HepG2 (cell line): ENCODE data around the gene PSMB8.
A peak's percentile ranks its signal among the peaks of the same experiment; 100 is the strongest.

Experiments used
- ATF7 ChIP-seq, 2 experiments: fragments of 450-650 bp in 1 of 2; sonication (generic) in 1 of 2; formaldehyde crosslinking in 1 of 2; IDR thresholded peaks; 2 replicates each; pipeline versions ENCODE4 v1.4.0 to v1.6.1; 2016 to 2020; ENCODE audit warnings: antibody characterized with exemption in 1 of 2, mild to moderate bottlenecking in 1 of 2, missing genetic modification reagents in 1 of 2
- CBFB ChIP-seq: sonication (generic); formaldehyde crosslinking; IDR thresholded peaks from 2 replicates; pipeline ENCODE4 v1.4.0; 2020; ENCODE audit warnings: missing genetic modification reagents
- RNF2 ChIP-seq: fragments of 450-650 bp; conservative IDR thresholded peaks from 2 replicates; pipeline ENCODE4 v1.6.1; 2016; ENCODE audit warnings: low read depth
- SETDB1 ChIP-seq: sonication (generic); formaldehyde crosslinking; IDR thresholded peaks from 2 replicates; pipeline ENCODE4 v1.5.1; 2020; ENCODE audit warnings: missing genetic modification reagents, mild to moderate bottlenecking, borderline replicate concordance
- TBP ChIP-seq: sonication (generic); formaldehyde crosslinking; IDR thresholded peaks from 2 replicates; pipeline ENCODE4 v1.5.0; 2020; ENCODE audit warnings: missing genetic modification reagents
- ZNF713 ChIP-seq: sonication (generic); formaldehyde crosslinking; IDR thresholded peaks from 2 replicates; pipeline ENCODE4 v1.4.0; 2020; ENCODE audit warnings: mild to moderate bottlenecking, missing genetic modification reagents
- TF ChIP-seq, protein P1 (sequence below): sonication (generic); formaldehyde crosslinking; IDR thresholded peaks from 2 replicates; pipeline ENCODE4 v1.4.0; 2020; ENCODE audit warnings: missing genetic modification reagents, borderline replicate concordance
- TF ChIP-seq, protein P2 (sequence below): sonication (generic); formaldehyde crosslinking; IDR thresholded peaks from 2 replicates; pipeline ENCODE4 v1.5.0; 2020; ENCODE audit warnings: mild to moderate bottlenecking, missing genetic modification reagents, moderate library complexity

DNA sequence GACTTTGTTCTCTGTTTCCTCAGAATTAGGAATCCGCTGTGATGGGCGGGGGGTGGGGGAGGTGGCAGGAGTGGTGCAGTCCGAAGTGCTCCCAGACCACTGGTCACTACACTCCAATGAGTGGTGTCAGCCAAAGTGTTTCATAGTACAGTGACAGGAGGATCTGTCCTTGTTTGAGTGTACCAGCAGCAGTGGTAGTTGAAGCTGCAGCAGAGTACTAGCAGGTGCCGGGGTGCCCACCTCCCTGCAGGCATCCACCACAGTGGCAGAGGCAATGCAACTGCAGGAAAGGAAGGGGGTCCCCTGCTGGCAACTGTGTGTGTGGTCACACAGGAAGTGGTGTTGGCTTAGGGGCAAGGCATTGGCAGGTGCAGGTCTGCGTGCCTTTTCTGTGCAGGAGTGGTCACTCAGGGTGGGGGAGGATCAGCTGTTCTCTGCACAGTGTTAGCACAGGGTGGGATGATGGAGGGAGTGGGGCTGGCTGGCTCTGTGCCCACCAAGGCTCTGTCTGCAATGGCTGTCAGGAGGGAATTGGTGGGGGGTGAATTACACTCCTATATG is 36.7 kb downstream of the PSMB8 start:
- TF ChIP-seq, protein P1, sequence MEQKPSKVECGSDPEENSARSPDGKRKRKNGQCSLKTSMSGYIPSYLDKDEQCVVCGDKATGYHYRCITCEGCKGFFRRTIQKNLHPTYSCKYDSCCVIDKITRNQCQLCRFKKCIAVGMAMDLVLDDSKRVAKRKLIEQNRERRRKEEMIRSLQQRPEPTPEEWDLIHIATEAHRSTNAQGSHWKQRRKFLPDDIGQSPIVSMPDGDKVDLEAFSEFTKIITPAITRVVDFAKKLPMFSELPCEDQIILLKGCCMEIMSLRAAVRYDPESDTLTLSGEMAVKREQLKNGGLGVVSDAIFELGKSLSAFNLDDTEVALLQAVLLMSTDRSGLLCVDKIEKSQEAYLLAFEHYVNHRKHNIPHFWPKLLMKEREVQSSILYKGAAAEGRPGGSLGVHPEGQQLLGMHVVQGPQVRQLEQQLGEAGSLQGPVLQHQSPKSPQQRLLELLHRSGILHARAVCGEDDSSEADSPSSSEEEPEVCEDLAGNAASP (CRISPR knock-in tag), result no peak
- TF ChIP-seq ATF7 (IDR thresholded peaks at IDR 0.05), result no peak
- no peak for TF ChIP-seq ATF7 (CRISPR knock-in tag; IDR thresholded peaks at IDR 0.05)
- no peak for TF ChIP-seq CBFB (CRISPR knock-in tag)
- no peak for TF ChIP-seq ZNF713 (CRISPR knock-in tag)
- no peak for TF ChIP-seq RNF2
- no peak for TF ChIP-seq SETDB1 (CRISPR knock-in tag)
- no peak for TF ChIP-seq TBP (CRISPR knock-in tag)
- TF ChIP-seq, protein P2, sequence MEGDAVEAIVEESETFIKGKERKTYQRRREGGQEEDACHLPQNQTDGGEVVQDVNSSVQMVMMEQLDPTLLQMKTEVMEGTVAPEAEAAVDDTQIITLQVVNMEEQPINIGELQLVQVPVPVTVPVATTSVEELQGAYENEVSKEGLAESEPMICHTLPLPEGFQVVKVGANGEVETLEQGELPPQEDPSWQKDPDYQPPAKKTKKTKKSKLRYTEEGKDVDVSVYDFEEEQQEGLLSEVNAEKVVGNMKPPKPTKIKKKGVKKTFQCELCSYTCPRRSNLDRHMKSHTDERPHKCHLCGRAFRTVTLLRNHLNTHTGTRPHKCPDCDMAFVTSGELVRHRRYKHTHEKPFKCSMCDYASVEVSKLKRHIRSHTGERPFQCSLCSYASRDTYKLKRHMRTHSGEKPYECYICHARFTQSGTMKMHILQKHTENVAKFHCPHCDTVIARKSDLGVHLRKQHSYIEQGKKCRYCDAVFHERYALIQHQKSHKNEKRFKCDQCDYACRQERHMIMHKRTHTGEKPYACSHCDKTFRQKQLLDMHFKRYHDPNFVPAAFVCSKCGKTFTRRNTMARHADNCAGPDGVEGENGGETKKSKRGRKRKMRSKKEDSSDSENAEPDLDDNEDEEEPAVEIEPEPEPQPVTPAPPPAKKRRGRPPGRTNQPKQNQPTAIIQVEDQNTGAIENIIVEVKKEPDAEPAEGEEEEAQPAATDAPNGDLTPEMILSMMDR (CRISPR knock-in tag), result peak; percentile 18; the same call in 1 of the 2 replicates
